ENCODE measurements around the gene TMPRSS4. TPM values are rescaled to one million over a fixed set of nuclear protein-coding genes. Genes with fewer than 3 reads are reported as not detected.

Gene TMPRSS4
- total RNA-seq, 1 donor from 2014 or later: not detected

- H3K36me3 Mint-ChIP-seq (ENCODE audit: low read depth, unreplicated experiment): no peaks in the 10 kb centered on the region
- Histone ChIP-seq H3K79me2 (ENCODE audit: insufficient read depth, low read length) (no peaks in the 10 kb centered on the region), H3K9ac (ENCODE audit: low read length) (no peak overlapping the region), H3K4me2 (ENCODE audit: low read length) (no peak overlapping the region), H3K36me3 (ENCODE audit: insufficient read depth, low read length) (no peaks in the 10 kb centered on the region), H2AFZ (ENCODE audit: low read depth, low read length) (no peak overlapping the region), H3K27ac (ENCODE audit: low read depth, low read length) (no peak overlapping the region), H3K4me1 (ENCODE audit: insufficient read depth, low read length) (no peaks in the 10 kb centered on the region), H4K20me1 (ENCODE audit: insufficient read depth, low read length) (no peaks in the 10 kb centered on the region), H3K27me3 (ENCODE audit: insufficient read depth, low read length) (peaks cover 5% of the 10 kb centered on the region), H3K4me3 (ENCODE audit: insufficient read depth, low read depth, low read length) (no peak overlapping the region), H3K9me3 (ENCODE audit: insufficient read depth, low read depth, low read length) (no peaks in the 10 kb centered on the region)
- H3K27ac Mint-ChIP-seq (ENCODE audit: unreplicated experiment): no peak overlapping the region
- peaks cover 38% of the 10 kb centered on the region for H3K27me3 Mint-ChIP-seq (ENCODE audit: low read depth, unreplicated experiment)
- H3K9me3 Mint-ChIP-seq (ENCODE audit: unreplicated experiment): no peaks in the 10 kb centered on the region
- no peaks in the 10 kb centered on the region for H3K4me1 Mint-ChIP-seq (ENCODE audit: low read depth, unreplicated experiment)
- no peak for DNase-seq (ENCODE audit: low read depth)
- FAIRE-seq: no peak
- no peak for TF ChIP-seq CTCF (IDR thresholded peaks at IDR 0.05; ENCODE audit: insufficient read depth, low read depth, low read length)
- TF ChIP-seq EZH2 (IDR thresholded peaks at IDR 0.05; ENCODE audit: insufficient read depth, low read length): no peak
- H3K4me3 Mint-ChIP-seq (ENCODE audit: unreplicated experiment): no peak overlapping the region
Measured at GRCh38 chr11:118128310-118128709, 51.4 kb downstream of the TMPRSS4 start.

GRCh38 chr11:118128721-118129470 is 52.0 kb downstream of the TMPRSS4 start:
- Histone ChIP-seq H3K36me3 (ENCODE audit: insufficient read depth, low read length) (no peaks in the 10 kb centered on the region), H3K4me2 (ENCODE audit: low read length) (no peak overlapping the region), H2AFZ (ENCODE audit: low read depth, low read length) (no peak overlapping the region), H3K27ac (ENCODE audit: low read depth, low read length) (no peak overlapping the region), H3K27me3 (ENCODE audit: insufficient read depth, low read length) (peaks cover 5% of the 10 kb centered on the region), H3K9me3 (ENCODE audit: insufficient read depth, low read depth, low read length) (no peaks in the 10 kb centered on the region), H3K4me1 (ENCODE audit: insufficient read depth, low read length) (no peaks in the 10 kb centered on the region), H3K4me3 (ENCODE audit: insufficient read depth, low read depth, low read length) (no peak overlapping the region), H4K20me1 (ENCODE audit: insufficient read depth, low read length) (no peaks in the 10 kb centered on the region), H3K9ac (ENCODE audit: low read length) (no peak overlapping the region), H3K79me2 (ENCODE audit: insufficient read depth, low read length) (no peaks in the 10 kb centered on the region)
- DNase-seq (ENCODE audit: low read depth): no peak
- no peak for FAIRE-seq
- H3K36me3 Mint-ChIP-seq (ENCODE audit: low read depth, unreplicated experiment): no peaks in the 10 kb centered on the region
- peaks cover 42% of the 10 kb centered on the region for H3K27me3 Mint-ChIP-seq (ENCODE audit: low read depth, unreplicated experiment)
- H3K4me3 Mint-ChIP-seq (ENCODE audit: unreplicated experiment): no peak overlapping the region
- TF ChIP-seq EZH2 (IDR thresholded peaks at IDR 0.05; ENCODE audit: insufficient read depth, low read length) (no peak), CTCF (IDR thresholded peaks at IDR 0.05; ENCODE audit: insufficient read depth, low read depth, low read length) (no peak)
- no peak overlapping the region for H3K27ac Mint-ChIP-seq (ENCODE audit: unreplicated experiment)
- no peaks in the 10 kb centered on the region for H3K4me1 Mint-ChIP-seq (ENCODE audit: low read depth, unreplicated experiment)
- H3K9me3 Mint-ChIP-seq (ENCODE audit: unreplicated experiment): no peaks in the 10 kb centered on the region

GRCh38 chr11:118129471-118130172 is 52.7 kb downstream of the TMPRSS4 start:
- TF ChIP-seq EZH2 (IDR thresholded peaks at IDR 0.05; ENCODE audit: insufficient read depth, low read length): no peak
- TF ChIP-seq CTCF (IDR thresholded peaks at IDR 0.05; ENCODE audit: insufficient read depth, low read depth, low read length): no peak
- no peak overlapping the region for H2AFZ ChIP-seq (ENCODE audit: low read depth, low read length)
- H4K20me1 ChIP-seq (ENCODE audit: insufficient read depth, low read length): no peaks in the 10 kb centered on the region
- H3K4me2 ChIP-seq (ENCODE audit: low read length): no peak overlapping the region
- H3K27me3 Mint-ChIP-seq (ENCODE audit: low read depth, unreplicated experiment): peaks cover 49% of the 10 kb centered on the region
- H3K4me1 ChIP-seq (ENCODE audit: insufficient read depth, low read length): no peaks in the 10 kb centered on the region
- H3K9ac ChIP-seq (ENCODE audit: low read length): no peak overlapping the region
- H3K9me3 Mint-ChIP-seq (ENCODE audit: unreplicated experiment): no peaks in the 10 kb centered on the region
- DNase-seq (ENCODE audit: low read depth) (no peak), FAIRE-seq (no peak)
- H3K4me3 ChIP-seq (ENCODE audit: insufficient read depth, low read depth, low read length): no peak overlapping the region
- no peaks in the 10 kb centered on the region for H3K36me3 ChIP-seq (ENCODE audit: insufficient read depth, low read length)
- H3K36me3 Mint-ChIP-seq (ENCODE audit: low read depth, unreplicated experiment): no peaks in the 10 kb centered on the region
- H3K4me3 Mint-ChIP-seq (ENCODE audit: unreplicated experiment): no peak overlapping the region
- peaks cover 5% of the 10 kb centered on the region for H3K27me3 ChIP-seq (ENCODE audit: insufficient read depth, low read length)
- H3K27ac Mint-ChIP-seq (ENCODE audit: unreplicated experiment): no peak overlapping the region
- H3K4me1 Mint-ChIP-seq (ENCODE audit: low read depth, unreplicated experiment): no peaks in the 10 kb centered on the region
- H3K79me2 ChIP-seq (ENCODE audit: insufficient read depth, low read length): no peaks in the 10 kb centered on the region
- H3K9me3 ChIP-seq (ENCODE audit: insufficient read depth, low read depth, low read length): no peaks in the 10 kb centered on the region
- no peak overlapping the region for H3K27ac ChIP-seq (ENCODE audit: low read depth, low read length)

Measured in astrocyte (in vitro differentiated cells and primary cell).